HepG2 (cell line): ENCODE results near the gene GLIPR1L1. TPM values are rescaled to one million over a fixed set of nuclear protein-coding genes. Genes with fewer than 3 reads are reported as not detected.
A peak's percentile ranks its signal among the peaks of the same experiment; 100 is the strongest.

Source experiments
- BRD4 ChIP-seq: sonication (generic); formaldehyde crosslinking; IDR thresholded peaks from 2 replicates; pipeline ENCODE4 v1.4.0; 2020; ENCODE audit warnings: missing genetic modification reagents
- CTCF ChIP-seq: sonication (generic); formaldehyde crosslinking; IDR thresholded peaks from 2 replicates; pipeline ENCODE4 v1.5.0; 2020; ENCODE audit warnings: mild to moderate bottlenecking, missing genetic modification reagents, moderate library complexity
- GABPB1 ChIP-seq: IDR thresholded peaks from 2 replicates; pipeline ENCODE4 v1.6.1; 2016; ENCODE audit warnings: mild to moderate bottlenecking, missing genetic modification reagents, moderate library complexity, missing compliant biosample characterization
- KDM5B ChIP-seq: sonication (generic); formaldehyde crosslinking; IDR thresholded peaks from 2 replicates; pipeline ENCODE4 v1.4.0; 2020; ENCODE audit warnings: missing genetic modification reagents, mild to moderate bottlenecking, borderline replicate concordance
- MED8 ChIP-seq: sonication (generic); formaldehyde crosslinking; IDR thresholded peaks from 2 replicates; pipeline ENCODE4 v1.8.1; 2023; ENCODE audit warnings: mild to moderate bottlenecking, missing genetic modification reagents; ENCODE audit not compliant: insufficient replicate concordance
- PHF5A ChIP-seq: IDR thresholded peaks from one replicate; pipeline ENCODE4 v1.6.1; 2018; ENCODE audit warnings: low read depth, missing genetic modification reagents; ENCODE audit not compliant: unreplicated experiment
- REL ChIP-seq: sonication (generic); formaldehyde crosslinking; conservative IDR thresholded peaks from 2 replicates; pipeline ENCODE4 v1.8.0; 2022; ENCODE audit warnings: mild to moderate bottlenecking, missing genetic modification reagents, moderate library complexity
- STAG1 ChIP-seq: sonication (generic); formaldehyde crosslinking; IDR thresholded peaks from 2 replicates; pipeline ENCODE4 v1.4.0; 2020; ENCODE audit warnings: missing genetic modification reagents
- ZBTB2 ChIP-seq: sonication (generic); formaldehyde crosslinking; IDR thresholded peaks from 2 replicates; pipeline ENCODE4 v1.8.0; 2022; ENCODE audit warnings: low read depth, missing genetic modification reagents
- ZBTB33 ChIP-seq: sonication (generic); formaldehyde crosslinking; IDR thresholded peaks from 2 replicates; pipeline ENCODE4 v1.4.0; 2020; ENCODE audit warnings: missing genetic modification reagents
- ZBTB43 ChIP-seq: sonication (generic); formaldehyde crosslinking; conservative IDR thresholded peaks from 2 replicates; pipeline ENCODE4 v1.4.0; 2020; ENCODE audit warnings: missing genetic modification reagents
- ZFAT ChIP-seq: sonication (generic); formaldehyde crosslinking; conservative IDR thresholded peaks from 2 replicates; pipeline ENCODE4 v1.8.1; 2023; ENCODE audit warnings: missing genetic modification reagents, inconsistent platforms
- ZFP41 ChIP-seq: sonication (generic); formaldehyde crosslinking; IDR thresholded peaks from 2 replicates; pipeline ENCODE4 v1.4.0; 2020; ENCODE audit warnings: mild to moderate bottlenecking, missing genetic modification reagents, borderline replicate concordance
- ZNF101 ChIP-seq: sonication (generic); formaldehyde crosslinking; IDR thresholded peaks from 2 replicates; pipeline ENCODE4 v1.4.0; 2020; ENCODE audit warnings: mild to moderate bottlenecking, low read depth, missing genetic modification reagents, borderline replicate concordance
- ZNF138 ChIP-seq: sonication (generic); formaldehyde crosslinking; IDR thresholded peaks from 2 replicates; pipeline ENCODE4 v1.5.0; 2020; ENCODE audit warnings: mild to moderate bottlenecking, low read depth, missing genetic modification reagents
- ZNF549 ChIP-seq: sonication (generic); formaldehyde crosslinking; IDR thresholded peaks from 2 replicates; pipeline ENCODE4 v1.5.0; 2020; ENCODE audit warnings: missing genetic modification reagents
- ZNF558 ChIP-seq: sonication (generic); formaldehyde crosslinking; IDR thresholded peaks from 2 replicates; pipeline ENCODE4 v1.9.0; 2022; ENCODE audit warnings: mild to moderate bottlenecking, missing genetic modification reagents, borderline replicate concordance
- ZNF788 ChIP-seq: sonication (generic); formaldehyde crosslinking; IDR thresholded peaks from 2 replicates; pipeline ENCODE4 v1.5.0; 2020; ENCODE audit warnings: mild to moderate bottlenecking, missing genetic modification reagents, borderline replicate concordance
- polyA plus RNA-seq, 8 experiments: library from polyadenylated mRNA; depleted of rRNA in 3 of 8; stranded (reverse) in 7 of 8; unstranded in 1 of 8; fragments of >200 nt; fragmentation: Illumina TruSeq in 4 of 8; extraction: Trizol in 4 of 8; gene quantifications; 2 replicates each; pipeline versions ENCODE4 v1.2.1 to v1.2.3, GENCODE V29; 2011 to 2016; ENCODE audit warnings: low read depth in 4 of 8, missing spikeins in 1 of 8, mixed read lengths in 1 of 8; ENCODE audit not compliant: insufficient read depth in 1 of 8
- total RNA-seq, 5 experiments: library from RNA; depleted of rRNA; stranded (reverse); fragments of >200 nt; fragmentation: Illumina TruSeq; extraction: Trizol; gene quantifications; 2 replicates each; pipeline ENCODE4 v1.2.3, GENCODE V29; 2016; ENCODE audit warnings: low read depth in 1 of 5

The GLIPR1L1 gene
- total and polyA plus RNA-seq, 2 of the 13 experiments (the other 11 are each of a cell fraction or from before 2014, with no cell fraction given) = not detected

GRCh38 chr12:75334384-75335030 is at the start of gene GLIPR1L1 (continued):
- TF ChIP-seq BRD4 (CRISPR knock-in tag) = no peak
- no peak for TF ChIP-seq ZBTB43 (CRISPR knock-in tag)
- TF ChIP-seq ZBTB33 (CRISPR knock-in tag) = peak; percentile 50; the same call in 1 of the 2 replicates
- TF ChIP-seq ZNF101 (CRISPR knock-in tag) = no peak
- TF ChIP-seq ZFP41 (CRISPR knock-in tag) = no peak
- TF ChIP-seq ZBTB2 (CRISPR knock-in tag) = no peak
- no peak for TF ChIP-seq ZNF549 (CRISPR knock-in tag)
- no peak for TF ChIP-seq PHF5A (CRISPR knock-in tag)
- no peak for TF ChIP-seq ZNF138 (CRISPR knock-in tag)
- TF ChIP-seq STAG1 (CRISPR knock-in tag) = peak; percentile 73
- no peak for TF ChIP-seq ZNF558
- TF ChIP-seq ZNF788 (CRISPR knock-in tag) = no peak
- no peak for TF ChIP-seq KDM5B (CRISPR knock-in tag)
- TF ChIP-seq MED8 (CRISPR knock-in tag) = no peak
- TF ChIP-seq GABPB1 (CRISPR knock-in tag) = 0 out of 2 replicates have a peak, but pooled peaks have one; percentile 21
- peak; percentile 91 for TF ChIP-seq CTCF (CRISPR knock-in tag)
- TF ChIP-seq REL (CRISPR knock-in tag) = no peak
- TF ChIP-seq ZFAT (CRISPR knock-in tag) = no peak
